Peyer's patch (tissue), 4 donors: ENCODE data around the gene VBP1. TPM values are rescaled to one million over a fixed set of nuclear protein-coding genes. Genes with fewer than 3 reads are reported as not detected.
"Not testable (repeated sequence)": the region's sequence is repeated elsewhere in the genome, so short reads cannot be mapped to it uniquely, and the experiment has no call there.

Source experiments
- DNase-seq, 3 donors: peaks; one replicate each; pipeline ENCODE4 v3.0.0-alpha.2; 2017 to 2019
- H3K27ac ChIP-seq, 4 donors: fragments of 200-600 bp; sonication (generic); one replicate each; pipeline ENCODE4 v1.5.1; 2016 to 2019
- H3K27me3 ChIP-seq, 2 donors: fragments of 200-600 bp; sonication (generic); one replicate each; pipeline ENCODE4 v1.5.1; 2019
- H3K36me3 ChIP-seq, 3 donors: fragments of 200-600 bp; sonication (generic); one replicate each; pipeline ENCODE4 v1.5.1; 2016 to 2019
- H3K4me1 ChIP-seq, 4 donors: fragments of 200-600 bp; sonication (generic); one replicate each; pipeline ENCODE4 v1.5.1; 2016 to 2019
- H3K4me3 ChIP-seq, 4 donors: fragments of 200-600 bp; sonication (generic); 1 replicate in 3 of 4; 2 replicates in 1 of 4; pipeline ENCODE4 v1.5.1; 2016 to 2019; ENCODE audit warnings: mild to moderate bottlenecking in 1 of 4
- H3K9me3 ChIP-seq, 4 donors: fragments of 200-600 bp; sonication (generic); one replicate each; pipeline ENCODE4 v1.5.1; 2016 to 2019; ENCODE audit warnings: mild to moderate bottlenecking in 1 of 4
- CTCF ChIP-seq, 6 experiments: fragments of 450-650 bp in 4 of 6; fragments of 200-600 bp in 2 of 6; sonication (generic) in 1 of 6; IDR thresholded peaks; one replicate each; pipeline ENCODE4 v1.5.1; 2017 to 2019; ENCODE audit warnings: antibody characterized with exemption in 6 of 6, mild to moderate bottlenecking in 3 of 6, moderate library complexity in 1 of 6
- POLR2A ChIP-seq, 2 donors: fragments of 450-650 bp; IDR thresholded peaks; one replicate each; pipeline ENCODE4 v1.5.1; 2017; ENCODE audit warnings: antibody characterized with exemption in 2 of 2, mild to moderate bottlenecking in 2 of 2, moderate library complexity in 2 of 2
- total RNA-seq, 4 donors: library from RNA; depleted of rRNA; stranded (reverse); fragments of >200 nt; gene quantifications; one replicate each; pipeline ENCODE4 v1.1.0, GENCODE V29; 2016

Gene VBP1
- total RNA-seq, 4 donors from 2014 or later = 11.7 to 31.9 (median 21.8) TPM

GRCh38 chrX:155266439-155266838 lies 50.2 kb downstream of the VBP1 start:
- H3K4me1 ChIP-seq = no peaks in the 10 kb centered on the region
- no peak overlapping the region for H3K4me3 ChIP-seq
- DNase-seq = no peak
- H3K27ac ChIP-seq = no peak overlapping the region
- H3K27me3 ChIP-seq = no peaks in the 10 kb centered on the region
- no peaks in the 10 kb centered on the region for H3K36me3 ChIP-seq
- no peaks in the 10 kb centered on the region for H3K9me3 ChIP-seq
- no peak for TF ChIP-seq POLR2A (IDR thresholded peaks at IDR 0.05)
- no peak for TF ChIP-seq CTCF (IDR thresholded peaks at IDR 0.05)

- H3K4me1 ChIP-seq, H3K4me3 ChIP-seq, H3K9me3 ChIP-seq, H3K27ac ChIP-seq, H3K36me3 ChIP-seq, H3K27me3 ChIP-seq, DNase-seq: not testable (repeated sequence)
Observed at GRCh38 chrX:155267995-155268394, 51.7 kb downstream of the VBP1 start.

- Histone ChIP-seq H3K4me1 (no peaks in the 10 kb centered on the region), H3K4me3 (no peak overlapping the region), H3K27ac (no peak overlapping the region), H3K36me3 (no peaks in the 10 kb centered on the region), H3K9me3 (no peaks in the 10 kb centered on the region), H3K27me3 (no peaks in the 10 kb centered on the region)
- no peak for DNase-seq
- TF ChIP-seq POLR2A (IDR thresholded peaks at IDR 0.05) = no peak
- TF ChIP-seq CTCF (IDR thresholded peaks at IDR 0.05) = no peak
Observed at GRCh38 chrX:155270969-155271368, 54.7 kb downstream of the VBP1 start.

- DNase-seq = no peak
- Histone ChIP-seq H3K9me3 (no peaks in the 10 kb centered on the region), H3K36me3 (no peaks in the 10 kb centered on the region), H3K4me3 (no peak overlapping the region), H3K27me3 (no peaks in the 10 kb centered on the region), H3K4me1 (no peaks in the 10 kb centered on the region), H3K27ac (no peak overlapping the region)
- TF ChIP-seq POLR2A (IDR thresholded peaks at IDR 0.05) (no peak), CTCF (IDR thresholded peaks at IDR 0.05) (no peak)
Observed at GRCh38 chrX:155279873-155280272, 63.6 kb downstream of the VBP1 start.

Other genes starting within 250 kb of the VBP1 start
- gene F8, start 193.7 kb upstream of the VBP1 start, total RNA-seq = 10 to 100 TPM in 1 of 4 donors, 1 to 10 TPM in 3; 1.5 to 19.8 (median 4.6) TPM
- 10 to 100 TPM; 20.7 to 41.7 (median 35.1) TPM for gene FUNDC2, start 189.6 kb upstream of the VBP1 start, total RNA-seq
- gene CMC4, start 145.3 kb upstream of the VBP1 start, total RNA-seq = 10 to 100 TPM in 2 of 4 donors, 1 to 10 TPM in 2; 3.8 to 20.6 (median 11.8) TPM
- 1 to 10 TPM; 1.2 to 8.3 (median 4.2) TPM for gene MTCP1, start 145.3 kb upstream of the VBP1 start, total RNA-seq
- 10 to 100 TPM; 14.7 to 24.8 (median 18.6) TPM for gene BRCC3, start 145.0 kb upstream of the VBP1 start, total RNA-seq
- 1 to 10 TPM in 1 of 4 donors, under 1 TPM in 2, not detected in 1; 0.35 to 3.3 (median 0.80) TPM for gene RAB39B, start 48.0 kb downstream of the VBP1 start, total RNA-seq
- gene CLIC2, start 118.2 kb downstream of the VBP1 start, total RNA-seq = 10 to 100 TPM in 1 of 4 donors, 1 to 10 TPM in 3; 1.9 to 31.4 (median 4.2) TPM
- gene F8A2, start 165.6 kb downstream of the VBP1 start, total RNA-seq = 10 to 100 TPM in 2 of 4 donors, 1 to 10 TPM in 1, not detected in 1; 1.2 to 29.8 (median 13.0) TPM
- 10 to 100 TPM in 3 of 4 donors, 1 to 10 TPM in 1; 9.9 to 26.5 (median 15.4) TPM for gene F8A3, start 242.2 kb downstream of the VBP1 start, total RNA-seq